Left ventricle myocardium inferior (tissue), 1 donor: Measurements from ENCODE around the gene PTPN18. TPM values are rescaled to one million over a fixed set of nuclear protein-coding genes. Genes with fewer than 3 reads are reported as not detected.

ENCODE experiments used
- DNase-seq: peaks from one replicate; pipeline ENCODE4 v3.0.0-alpha.2; 2020
- H3K27ac ChIP-seq: fragments of 200-600 bp; replicated peaks from 2 replicates; pipeline ENCODE4 v1.8.0; 2021
- H3K27me3 ChIP-seq: fragments of 200-600 bp; 2 replicates; pipeline ENCODE4 v1.8.0; 2021; ENCODE audit warnings: low read depth
- H3K36me3 ChIP-seq: fragments of 200-600 bp; 2 replicates; pipeline ENCODE4 v1.8.0; 2021
- H3K4me1 ChIP-seq: fragments of 200-600 bp; 2 replicates; pipeline ENCODE4 v1.8.0; 2021
- H3K4me3 ChIP-seq: fragments of 200-600 bp; 2 replicates; pipeline ENCODE4 v1.8.0; 2021; ENCODE audit warnings: mild to moderate bottlenecking, moderate library complexity
- H3K9me3 ChIP-seq: fragments of 200-600 bp; replicated peaks from 2 replicates; pipeline ENCODE4 v1.8.0; 2021
- intact Hi-C: fragments of 100-400 bp; cut with micrococcal nuclease; formaldehyde crosslinking; loops from one replicate; pipeline ENCODE4 v1.11.0; 2022
- total RNA-seq: library from RNA; stranded (reverse); fragmentation: NEBNext Ultra II Directional; extraction: Animal tissue kit (Norgen Biotek cat#: 25700); gene quantifications from one replicate; pipeline ENCODE4 v1.2.1, GENCODE V29; 2021
- TF ChIP-seq, protein P1 (sequence below): fragments of 200-600 bp; IDR thresholded peaks from 2 replicates; pipeline ENCODE4 v1.8.0; 2021; ENCODE audit warnings: antibody characterized with exemption, mild to moderate bottlenecking, borderline replicate concordance
- donor health status: DM: no; HTN: yes; CAD: no; lungs with severe emphysema.

PTPN18 gene
- total RNA-seq, 1 donor from 2014 or later: 13.9 TPM

DNA sequence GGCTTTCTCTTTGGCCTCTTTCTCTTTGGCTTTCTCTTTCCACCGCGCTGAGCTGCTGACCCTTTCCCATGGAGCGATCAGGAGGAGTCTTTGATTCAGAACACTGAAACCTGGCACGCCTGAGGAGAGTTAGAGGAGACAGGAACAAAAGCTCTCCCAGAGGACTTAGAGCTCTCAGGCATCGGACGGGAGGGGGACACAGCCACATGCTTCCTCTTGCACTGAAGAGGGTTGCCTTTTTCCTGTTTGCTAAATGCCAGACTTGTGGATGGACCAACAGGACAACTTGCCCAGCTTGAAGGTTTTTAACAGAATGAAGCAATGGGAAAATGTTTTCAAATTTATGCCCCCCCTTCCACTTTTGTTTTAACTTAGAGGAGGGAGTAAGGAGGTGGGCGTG is 3.6 kb upstream of the PTPN18 start:
- Histone ChIP-seq H3K27me3 (no peaks in the 10 kb centered on the region), H3K9me3 (no peaks in the 10 kb centered on the region), H3K4me3 (peak overlapping the region; percentile 23), H3K36me3 (peaks cover 19% of the 10 kb centered on the region), H3K27ac (peak overlapping the region; percentile 59), H3K4me1 (peaks cover 53% of the 10 kb centered on the region)
- TF ChIP-seq, protein P1, sequence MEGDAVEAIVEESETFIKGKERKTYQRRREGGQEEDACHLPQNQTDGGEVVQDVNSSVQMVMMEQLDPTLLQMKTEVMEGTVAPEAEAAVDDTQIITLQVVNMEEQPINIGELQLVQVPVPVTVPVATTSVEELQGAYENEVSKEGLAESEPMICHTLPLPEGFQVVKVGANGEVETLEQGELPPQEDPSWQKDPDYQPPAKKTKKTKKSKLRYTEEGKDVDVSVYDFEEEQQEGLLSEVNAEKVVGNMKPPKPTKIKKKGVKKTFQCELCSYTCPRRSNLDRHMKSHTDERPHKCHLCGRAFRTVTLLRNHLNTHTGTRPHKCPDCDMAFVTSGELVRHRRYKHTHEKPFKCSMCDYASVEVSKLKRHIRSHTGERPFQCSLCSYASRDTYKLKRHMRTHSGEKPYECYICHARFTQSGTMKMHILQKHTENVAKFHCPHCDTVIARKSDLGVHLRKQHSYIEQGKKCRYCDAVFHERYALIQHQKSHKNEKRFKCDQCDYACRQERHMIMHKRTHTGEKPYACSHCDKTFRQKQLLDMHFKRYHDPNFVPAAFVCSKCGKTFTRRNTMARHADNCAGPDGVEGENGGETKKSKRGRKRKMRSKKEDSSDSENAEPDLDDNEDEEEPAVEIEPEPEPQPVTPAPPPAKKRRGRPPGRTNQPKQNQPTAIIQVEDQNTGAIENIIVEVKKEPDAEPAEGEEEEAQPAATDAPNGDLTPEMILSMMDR: no peak
- no peak for DNase-seq
- intact Hi-C loops: no loop called here

DNA sequence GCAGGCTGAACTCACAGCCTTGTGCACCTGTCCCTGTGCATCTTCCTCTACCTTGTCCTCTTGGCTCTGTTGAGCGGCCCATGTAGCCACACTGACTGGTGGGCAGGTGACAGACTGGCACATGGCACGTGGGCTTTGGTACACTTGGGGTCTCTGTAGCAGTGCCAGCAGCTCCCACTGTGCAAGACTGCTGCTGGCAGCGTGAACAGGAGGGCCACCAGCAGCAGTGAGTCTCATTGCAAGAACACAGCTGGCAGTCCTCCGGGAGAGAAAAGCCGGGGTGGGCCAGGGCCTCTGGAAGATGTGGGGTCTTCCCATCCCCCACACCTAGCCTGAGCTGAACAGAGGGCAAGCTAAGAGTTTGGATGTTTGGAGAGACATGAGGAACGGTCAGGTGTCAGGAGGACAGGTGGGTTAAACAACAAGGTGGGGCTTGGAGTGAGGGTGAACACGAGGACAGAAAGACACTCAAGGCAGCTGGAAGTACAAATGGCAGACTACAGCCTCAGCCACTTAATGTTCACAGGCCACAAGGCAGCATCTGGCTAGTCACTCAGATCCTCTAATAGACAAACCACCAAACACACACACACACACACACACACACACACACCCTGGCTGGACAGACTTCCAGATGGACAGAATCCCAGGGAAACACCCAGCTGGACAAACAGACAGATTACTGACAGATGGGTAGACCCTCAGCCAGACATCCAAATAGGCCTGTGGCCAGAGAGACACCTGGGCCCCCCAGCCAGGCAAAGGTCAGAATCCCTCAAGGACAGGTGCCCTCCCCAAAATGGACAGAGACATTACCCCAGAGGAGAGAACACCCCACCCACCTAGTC is 2.3 kb upstream of the PTPN18 start:
- TF ChIP-seq, protein P1: no peak
- intact Hi-C loops: no loop called here
- H3K4me3 ChIP-seq: no peak overlapping the region
- H3K27ac ChIP-seq: peak overlapping the region; percentile 11
- H3K36me3 ChIP-seq: peaks cover 7% of the 10 kb centered on the region
- peaks cover 53% of the 10 kb centered on the region for H3K4me1 ChIP-seq
- DNase-seq: no peak
- H3K9me3 ChIP-seq: no peaks in the 10 kb centered on the region
- no peaks in the 10 kb centered on the region for H3K27me3 ChIP-seq

DNA sequence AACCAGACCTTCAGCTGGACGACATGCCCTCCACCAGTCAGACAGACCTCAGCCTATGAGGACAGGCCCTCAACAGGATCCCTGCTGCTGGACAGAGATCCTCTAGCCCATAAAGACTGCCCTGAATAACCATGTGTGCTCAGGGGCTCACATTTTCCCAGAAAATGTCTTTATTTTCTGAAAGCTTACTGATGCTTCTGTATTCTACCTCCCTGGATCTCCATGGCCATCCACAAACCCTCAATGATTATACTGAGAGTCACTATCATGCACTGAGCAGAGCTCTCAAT is 1.8 kb upstream of the PTPN18 start:
- intact Hi-C loops: no loop called here
- peak overlapping the region; percentile 11 for H3K27ac ChIP-seq
- no peaks in the 10 kb centered on the region for H3K27me3 ChIP-seq
- H3K36me3 ChIP-seq: peaks cover under 1% of the 10 kb centered on the region
- TF ChIP-seq, protein P1: no peak
- H3K4me3 ChIP-seq: no peak overlapping the region
- H3K9me3 ChIP-seq: no peaks in the 10 kb centered on the region
- DNase-seq: no peak
- H3K4me1 ChIP-seq: peaks cover 53% of the 10 kb centered on the region

DNA sequence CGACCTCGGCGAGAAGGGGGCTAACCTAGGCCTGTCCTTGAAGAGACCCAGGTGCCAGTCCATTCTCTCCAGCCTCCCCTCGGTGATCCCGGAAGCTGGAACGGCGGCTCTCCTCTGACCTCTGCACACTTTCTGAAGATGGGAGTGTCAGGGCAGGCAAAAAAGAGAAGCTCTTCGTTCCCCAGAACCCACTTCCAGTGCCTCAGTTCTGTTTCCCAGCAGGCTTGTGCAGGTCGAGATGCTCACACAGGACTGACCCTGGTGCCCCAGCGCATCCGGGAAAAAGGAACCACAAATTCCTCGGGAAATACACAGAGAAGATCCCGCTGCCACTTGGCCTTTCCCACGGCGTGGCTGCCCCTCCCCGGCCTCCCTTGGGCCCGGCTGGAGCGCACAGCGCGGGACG is 681 bp upstream of the PTPN18 start:
- no peak for DNase-seq
- TF ChIP-seq, protein P1: no peak
- Histone ChIP-seq H3K4me3 (peak overlapping the region; percentile 77), H3K9me3 (peaks cover 5% of the 10 kb centered on the region), H3K27ac (peak overlapping the region; percentile 88), H3K4me1 (peaks cover 53% of the 10 kb centered on the region), H3K27me3 (no peaks in the 10 kb centered on the region), H3K36me3 (no peaks in the 10 kb centered on the region)
- intact Hi-C loops: no loop called here

DNA sequence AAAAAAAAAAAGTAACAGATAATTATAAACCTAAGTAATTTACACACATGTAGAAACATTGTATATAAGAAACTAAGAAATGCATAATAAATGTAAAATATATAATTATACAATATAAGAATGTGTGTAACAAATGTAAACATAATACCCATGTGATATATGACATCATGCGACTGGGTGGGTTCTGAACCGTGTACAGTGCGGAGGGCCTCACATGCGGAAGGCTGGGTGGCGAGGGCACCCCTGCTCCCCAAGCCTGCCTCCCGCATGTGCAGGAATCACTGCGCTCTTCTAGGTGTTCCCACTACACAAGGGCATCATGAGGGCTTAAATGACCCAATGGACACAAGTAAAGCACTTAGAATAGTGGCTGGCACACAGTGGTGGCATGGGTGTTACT is 2.0 kb downstream of the PTPN18 start:
- no peaks in the 10 kb centered on the region for H3K27me3 ChIP-seq
- DNase-seq: no peak
- no peak overlapping the region for H3K27ac ChIP-seq
- TF ChIP-seq, protein P1: no peak
- H3K36me3 ChIP-seq: no peaks in the 10 kb centered on the region
- peaks cover 38% of the 10 kb centered on the region for H3K4me1 ChIP-seq
- intact Hi-C loops: no loop called here
- peaks cover 8% of the 10 kb centered on the region for H3K9me3 ChIP-seq
- H3K4me3 ChIP-seq: no peak overlapping the region
